ENCODE results near the gene PRICKLE2. TPM values are rescaled to one million over a fixed set of nuclear protein-coding genes. Genes with fewer than 3 reads are reported as not detected.
A peak's percentile ranks its signal among the peaks of the same experiment; 100 is the strongest.

PRICKLE2 gene
- total and polyA plus RNA-seq, 2 donors, result 1.0 to 1.2 TPM

GRCh38 chr3:64226730-64227129, 1.5 kb upstream of the PRICKLE2 start:
- 94% methylated on average over 3 of the region's 3 CpGs for WGBS
- no peak for DNase-seq (ENCODE audit: low read depth in 6 of 9, low spot score in 9 of 9)
- Histone ChIP-seq H3K4me3 (ENCODE audit: low read length in 2 of 2) (no peak overlapping the region), H3K4me1 (ENCODE audit: control insufficient read depth in 2 of 2, insufficient read depth in 2 of 2, low read length in 2 of 2) (no peaks in the 10 kb centered on the region), H3K27ac (ENCODE audit: low read depth in 1 of 2, low read length in 1 of 2) (no peak overlapping the region), H3K9me3 (ENCODE audit: control insufficient read depth in 2 of 2, insufficient read depth in 1 of 2, low read length in 1 of 2) (no peaks in the 10 kb centered on the region), H3K27me3 (ENCODE audit: control insufficient read depth in 2 of 2, insufficient read depth in 1 of 2, low read length in 1 of 2) (no peaks in the 10 kb centered on the region), H3K36me3 (ENCODE audit: control insufficient read depth in 2 of 2, insufficient read depth in 2 of 2, low read length in 1 of 2) (no peaks in the 10 kb centered on the region)

- Histone ChIP-seq H3K36me3 (ENCODE audit: control insufficient read depth in 2 of 2, insufficient read depth in 2 of 2, low read length in 1 of 2) (no peaks in the 10 kb centered on the region), H3K4me1 (ENCODE audit: control insufficient read depth in 2 of 2, insufficient read depth in 2 of 2, low read length in 2 of 2) (no peaks in the 10 kb centered on the region), H3K27me3 (ENCODE audit: control insufficient read depth in 2 of 2, insufficient read depth in 1 of 2, low read length in 1 of 2) (no peaks in the 10 kb centered on the region), H3K9me3 (ENCODE audit: control insufficient read depth in 2 of 2, insufficient read depth in 1 of 2, low read length in 1 of 2) (no peaks in the 10 kb centered on the region), H3K27ac (ENCODE audit: low read depth in 1 of 2, low read length in 1 of 2) (no peak overlapping the region), H3K4me3 (ENCODE audit: low read length in 2 of 2) (no peak overlapping the region)
- DNase-seq (ENCODE audit: low read depth in 6 of 9, low spot score in 9 of 9), result no peak
- 79% methylated on average over 7 of the region's 7 CpGs for WGBS
Measured at GRCh38 chr3:64225695-64226499, 631 bp upstream of the PRICKLE2 start.

GRCh38 chr3:64223791-64224745, 1.2 kb downstream of the PRICKLE2 start:
- Histone ChIP-seq H3K9me3 (ENCODE audit: control insufficient read depth in 2 of 2, insufficient read depth in 1 of 2, low read length in 1 of 2) (no peaks in the 10 kb centered on the region), H3K27ac (ENCODE audit: low read depth in 1 of 2, low read length in 1 of 2) (no peak overlapping the region), H3K4me3 (ENCODE audit: low read length in 2 of 2) (no peak overlapping the region), H3K36me3 (ENCODE audit: control insufficient read depth in 2 of 2, insufficient read depth in 2 of 2, low read length in 1 of 2) (no peaks in the 10 kb centered on the region), H3K27me3 (ENCODE audit: control insufficient read depth in 2 of 2, insufficient read depth in 1 of 2, low read length in 1 of 2) (no peaks in the 10 kb centered on the region), H3K4me1 (ENCODE audit: control insufficient read depth in 2 of 2, insufficient read depth in 2 of 2, low read length in 2 of 2) (no peaks in the 10 kb centered on the region)
- 95% methylated on average over 9 of the region's 9 CpGs for WGBS
- no peak for DNase-seq (ENCODE audit: low read depth in 6 of 9, low spot score in 9 of 9)

- Histone ChIP-seq H3K27ac (ENCODE audit: low read depth in 1 of 2, low read length in 1 of 2) (no peak overlapping the region), H3K4me1 (ENCODE audit: control insufficient read depth in 2 of 2, insufficient read depth in 2 of 2, low read length in 2 of 2) (no peaks in the 10 kb centered on the region), H3K27me3 (ENCODE audit: control insufficient read depth in 2 of 2, insufficient read depth in 1 of 2, low read length in 1 of 2) (no peaks in the 10 kb centered on the region), H3K4me3 (ENCODE audit: low read length in 2 of 2) (no peak overlapping the region), H3K9me3 (ENCODE audit: control insufficient read depth in 2 of 2, insufficient read depth in 1 of 2, low read length in 1 of 2) (no peaks in the 10 kb centered on the region), H3K36me3 (ENCODE audit: control insufficient read depth in 2 of 2, insufficient read depth in 2 of 2, low read length in 1 of 2) (no peaks in the 10 kb centered on the region)
- DNase-seq (ENCODE audit: low read depth in 6 of 9, low spot score in 9 of 9), result no peak
- WGBS, result 97% methylated on average over 3 of the region's 3 CpGs
Measured at GRCh38 chr3:64222501-64223111, 2.7 kb downstream of the PRICKLE2 start.

GRCh38 chr3:64221571-64222257, 3.6 kb downstream of the PRICKLE2 start:
- no peak overlapping the region for H3K27ac ChIP-seq (ENCODE audit: low read depth in 1 of 2, low read length in 1 of 2)
- no peak for DNase-seq (ENCODE audit: low read depth in 6 of 9, low spot score in 9 of 9)
- WGBS, result 93% methylated on average over 6 of the region's 6 CpGs
- no peaks in the 10 kb centered on the region for H3K9me3 ChIP-seq (ENCODE audit: control insufficient read depth in 2 of 2, insufficient read depth in 1 of 2, low read length in 1 of 2)
- no peak overlapping the region for H3K4me3 ChIP-seq (ENCODE audit: low read length in 2 of 2)
- H3K36me3 ChIP-seq (ENCODE audit: control insufficient read depth in 2 of 2, insufficient read depth in 2 of 2, low read length in 1 of 2), result no peaks in the 10 kb centered on the region
- no peaks in the 10 kb centered on the region for H3K27me3 ChIP-seq (ENCODE audit: control insufficient read depth in 2 of 2, insufficient read depth in 1 of 2, low read length in 1 of 2)
- H3K4me1 ChIP-seq (ENCODE audit: control insufficient read depth in 2 of 2, insufficient read depth in 2 of 2, low read length in 2 of 2), result no peaks in the 10 kb centered on the region

- peak overlapping the region in 1 of 2 donors; percentile 15 for H3K27ac ChIP-seq (ENCODE audit: low read depth in 1 of 2, low read length in 1 of 2)
- peaks cover 0 to 2% of the 10 kb centered on the region in 2 donors for H3K4me1 ChIP-seq (ENCODE audit: control insufficient read depth in 2 of 2, insufficient read depth in 2 of 2, low read length in 2 of 2)
- no peaks in the 10 kb centered on the region for H3K9me3 ChIP-seq (ENCODE audit: control insufficient read depth in 2 of 2, insufficient read depth in 1 of 2, low read length in 1 of 2)
- no peak overlapping the region for H3K4me3 ChIP-seq (ENCODE audit: low read length in 2 of 2)
- WGBS, result 74% methylated on average over 8 of the region's 8 CpGs
- no peaks in the 10 kb centered on the region for H3K36me3 ChIP-seq (ENCODE audit: control insufficient read depth in 2 of 2, insufficient read depth in 2 of 2, low read length in 1 of 2)
- no peaks in the 10 kb centered on the region for H3K27me3 ChIP-seq (ENCODE audit: control insufficient read depth in 2 of 2, insufficient read depth in 1 of 2, low read length in 1 of 2)
- DNase-seq (ENCODE audit: low read depth in 6 of 9, low spot score in 9 of 9), result no peak
Measured at GRCh38 chr3:64220161-64220914, 4.9 kb downstream of the PRICKLE2 start.

- no peak overlapping the region for H3K4me3 ChIP-seq (ENCODE audit: low read length in 2 of 2)
- 82% methylated on average over 4 of the region's 4 CpGs for WGBS
- no peaks in the 10 kb centered on the region for H3K9me3 ChIP-seq (ENCODE audit: control insufficient read depth in 2 of 2, insufficient read depth in 1 of 2, low read length in 1 of 2)
- no peaks in the 10 kb centered on the region for H3K27me3 ChIP-seq (ENCODE audit: control insufficient read depth in 2 of 2, insufficient read depth in 1 of 2, low read length in 1 of 2)
- no peaks in the 10 kb centered on the region for H3K36me3 ChIP-seq (ENCODE audit: control insufficient read depth in 2 of 2, insufficient read depth in 2 of 2, low read length in 1 of 2)
- DNase-seq (ENCODE audit: low read depth in 6 of 9, low spot score in 9 of 9), result no peak
- peaks cover 0 to 2% of the 10 kb centered on the region in 2 donors for H3K4me1 ChIP-seq (ENCODE audit: control insufficient read depth in 2 of 2, insufficient read depth in 2 of 2, low read length in 2 of 2)
- H3K27ac ChIP-seq (ENCODE audit: low read depth in 1 of 2, low read length in 1 of 2), result no peak overlapping the region
Measured at GRCh38 chr3:64218746-64219145, 6.5 kb downstream of the PRICKLE2 start.

- no peaks in the 10 kb centered on the region for H3K27me3 ChIP-seq (ENCODE audit: control insufficient read depth in 2 of 2, insufficient read depth in 1 of 2, low read length in 1 of 2)
- no peaks in the 10 kb centered on the region for H3K9me3 ChIP-seq (ENCODE audit: control insufficient read depth in 2 of 2, insufficient read depth in 1 of 2, low read length in 1 of 2)
- H3K4me1 ChIP-seq (ENCODE audit: control insufficient read depth in 2 of 2, insufficient read depth in 2 of 2, low read length in 2 of 2), result peaks cover 0 to 2% of the 10 kb centered on the region in 2 donors
- DNase-seq (ENCODE audit: low read depth in 6 of 9, low spot score in 9 of 9), result no peak
- WGBS, result 95% methylated on average over 3 of the region's 3 CpGs
- H3K36me3 ChIP-seq (ENCODE audit: control insufficient read depth in 2 of 2, insufficient read depth in 2 of 2, low read length in 1 of 2), result no peaks in the 10 kb centered on the region
- no peak overlapping the region for H3K27ac ChIP-seq (ENCODE audit: low read depth in 1 of 2, low read length in 1 of 2)
- H3K4me3 ChIP-seq (ENCODE audit: low read length in 2 of 2), result no peak overlapping the region
Measured at GRCh38 chr3:64218329-64218728, 6.9 kb downstream of the PRICKLE2 start.
